ENCODE measurements around the gene MAN1A1.

The MAN1A1 gene

DNA sequence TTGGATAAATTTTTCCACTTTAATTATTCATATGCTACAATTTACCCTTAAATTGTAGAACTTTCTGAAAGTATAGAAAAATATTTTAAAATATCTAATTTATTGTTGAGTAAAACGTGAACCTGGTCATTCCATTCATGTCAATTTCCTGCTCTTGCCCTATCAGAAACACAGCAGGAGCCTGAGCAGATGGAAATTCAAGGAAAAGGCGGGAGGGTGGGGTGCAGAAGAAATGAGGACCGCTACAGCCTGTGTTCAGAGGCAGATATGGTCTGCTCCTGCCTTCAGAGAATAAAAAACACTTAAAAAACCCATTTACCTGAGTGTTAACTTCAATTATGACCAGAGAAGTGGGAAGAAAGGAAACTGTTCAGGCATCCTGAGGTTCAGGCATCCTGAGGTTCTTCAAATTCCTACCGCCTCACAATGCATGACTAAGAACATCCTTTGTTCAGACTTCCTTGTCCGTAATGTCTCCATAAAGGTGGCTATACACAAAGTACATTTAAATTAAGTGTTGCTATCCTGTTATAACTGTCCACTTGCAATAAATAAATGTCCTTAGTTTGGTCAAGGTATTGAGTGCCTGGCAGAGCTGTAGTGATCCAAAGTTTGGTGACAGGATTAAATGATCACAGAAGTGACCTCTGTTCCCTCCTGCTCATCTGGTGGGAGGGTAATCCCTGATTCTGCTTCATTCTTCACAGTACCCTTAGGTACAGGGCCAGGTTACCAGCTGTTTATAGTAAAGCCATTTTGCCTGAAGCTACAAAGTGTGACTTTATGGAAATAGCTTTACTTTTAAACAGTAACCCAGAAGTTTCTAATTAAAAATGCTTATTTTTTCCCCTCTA, 109.1 kb downstream of the MAN1A1 start:
- DNase-seq = no peak
- H3K4me3 Mint-ChIP-seq = no peak overlapping the region
- H3K27me3 Mint-ChIP-seq (ENCODE audit: low read depth, poor library complexity) = no peaks in the 10 kb centered on the region
- TF ChIP-seq, protein P1, sequence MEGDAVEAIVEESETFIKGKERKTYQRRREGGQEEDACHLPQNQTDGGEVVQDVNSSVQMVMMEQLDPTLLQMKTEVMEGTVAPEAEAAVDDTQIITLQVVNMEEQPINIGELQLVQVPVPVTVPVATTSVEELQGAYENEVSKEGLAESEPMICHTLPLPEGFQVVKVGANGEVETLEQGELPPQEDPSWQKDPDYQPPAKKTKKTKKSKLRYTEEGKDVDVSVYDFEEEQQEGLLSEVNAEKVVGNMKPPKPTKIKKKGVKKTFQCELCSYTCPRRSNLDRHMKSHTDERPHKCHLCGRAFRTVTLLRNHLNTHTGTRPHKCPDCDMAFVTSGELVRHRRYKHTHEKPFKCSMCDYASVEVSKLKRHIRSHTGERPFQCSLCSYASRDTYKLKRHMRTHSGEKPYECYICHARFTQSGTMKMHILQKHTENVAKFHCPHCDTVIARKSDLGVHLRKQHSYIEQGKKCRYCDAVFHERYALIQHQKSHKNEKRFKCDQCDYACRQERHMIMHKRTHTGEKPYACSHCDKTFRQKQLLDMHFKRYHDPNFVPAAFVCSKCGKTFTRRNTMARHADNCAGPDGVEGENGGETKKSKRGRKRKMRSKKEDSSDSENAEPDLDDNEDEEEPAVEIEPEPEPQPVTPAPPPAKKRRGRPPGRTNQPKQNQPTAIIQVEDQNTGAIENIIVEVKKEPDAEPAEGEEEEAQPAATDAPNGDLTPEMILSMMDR (IDR thresholded peaks at IDR 0.05) = no peak
- H3K27ac Mint-ChIP-seq = no peak overlapping the region
- peaks cover 30% of the 10 kb centered on the region for H3K36me3 Mint-ChIP-seq (ENCODE audit: low read depth)
- peaks cover 14% of the 10 kb centered on the region for H3K4me1 Mint-ChIP-seq
- peaks cover 18% of the 10 kb centered on the region for H3K9me3 Mint-ChIP-seq

GRCh38 chr6:119237177-119237715, 112.3 kb downstream of the MAN1A1 start:
- H3K27ac Mint-ChIP-seq = no peak overlapping the region
- H3K36me3 Mint-ChIP-seq (ENCODE audit: low read depth) = peaks cover 45% of the 10 kb centered on the region
- H3K9me3 Mint-ChIP-seq = peaks cover 25% of the 10 kb centered on the region
- H3K4me3 Mint-ChIP-seq = no peak overlapping the region
- H3K27me3 Mint-ChIP-seq (ENCODE audit: low read depth, poor library complexity) = no peaks in the 10 kb centered on the region
- TF ChIP-seq, protein P1 (IDR thresholded peaks at IDR 0.05) = no peak
- H3K4me1 Mint-ChIP-seq = peaks cover 14% of the 10 kb centered on the region
- DNase-seq = no peak

GRCh38 chr6:119234941-119235340, 114.6 kb downstream of the MAN1A1 start:
- H3K4me1 Mint-ChIP-seq = peaks cover 5% of the 10 kb centered on the region
- H3K36me3 Mint-ChIP-seq (ENCODE audit: low read depth) = peaks cover 51% of the 10 kb centered on the region
- TF ChIP-seq, protein P1 (IDR thresholded peaks at IDR 0.05) = no peak
- H3K9me3 Mint-ChIP-seq = peaks cover 25% of the 10 kb centered on the region
- H3K27me3 Mint-ChIP-seq (ENCODE audit: low read depth, poor library complexity) = no peaks in the 10 kb centered on the region
- no peak overlapping the region for H3K4me3 Mint-ChIP-seq
- H3K27ac Mint-ChIP-seq = no peak overlapping the region
- no peak for DNase-seq

GRCh38 chr6:119234457-119234856, 115.1 kb downstream of the MAN1A1 start:
- peaks cover 51% of the 10 kb centered on the region for H3K36me3 Mint-ChIP-seq (ENCODE audit: low read depth)
- H3K27ac Mint-ChIP-seq = no peak overlapping the region
- TF ChIP-seq, protein P1 (IDR thresholded peaks at IDR 0.05) = no peak
- no peak for DNase-seq
- H3K4me3 Mint-ChIP-seq = no peak overlapping the region
- peaks cover 25% of the 10 kb centered on the region for H3K9me3 Mint-ChIP-seq
- H3K27me3 Mint-ChIP-seq (ENCODE audit: low read depth, poor library complexity) = no peaks in the 10 kb centered on the region
- peaks cover 5% of the 10 kb centered on the region for H3K4me1 Mint-ChIP-seq

GRCh38 chr6:119233312-119233984, 116.1 kb downstream of the MAN1A1 start:
- Mint-ChIP-seq H3K27ac (no peak overlapping the region), H3K4me3 (no peak overlapping the region)

More at GRCh38 chr6:119233312-119233984, 116.1 kb downstream of the MAN1A1 start:
- Mint-ChIP-seq H3K36me3 (ENCODE audit: low read depth) (peaks cover 50% of the 10 kb centered on the region), H3K27me3 (ENCODE audit: low read depth, poor library complexity) (no peaks in the 10 kb centered on the region), H3K9me3 (peaks cover 25% of the 10 kb centered on the region), H3K4me1 (peaks cover 5% of the 10 kb centered on the region)
- TF ChIP-seq, protein P1 (IDR thresholded peaks at IDR 0.05) = no peak
- DNase-seq = no peak
